B cell (primary cell): ENCODE results near the gene TSPOAP1. TPM values are rescaled to one million over a fixed set of nuclear protein-coding genes. Genes with fewer than 3 reads are reported as not detected.

Source experiments
- ATAC-seq: fragments of 200-7000 bp; cut with Tn5 transposase; one replicate; pipeline ENCODE4 v1.10.0; 2021; ENCODE audit warnings: low read depth, mild to moderate bottlenecking, moderate number of reproducible peaks, moderate library complexity
- CTCF ChIA-PET: fragments of 350-600 bp; sonication (Branson Sonifier 250); formaldehyde crosslinking; loops from one replicate; lab custom pipeline; 2021; ENCODE audit warnings: antibody characterized with exemption, inconsistent platforms; lab: Charles Lee
- POLR2A ChIA-PET: fragments of 350-600 bp; sonication (Branson Sonifier 250); formaldehyde crosslinking; loops from one replicate; lab custom pipeline; 2021; ENCODE audit warnings: antibody characterized with exemption; lab: Charles Lee
- DNase-seq: peaks from one replicate; pipeline ENCODE4 v3.0.0; 2013
- H2AFZ ChIP-seq: 2 replicates; pipeline ENCODE4 v1.6.1; 2012; ENCODE audit warnings: mild to moderate bottlenecking, low read depth, low read length; ENCODE audit not compliant: insufficient read depth, poor library complexity, severe bottlenecking
- H3K27ac ChIP-seq, 2 donors: 1 replicate in 1 of 2; 2 replicates in 1 of 2; pipeline ENCODE4 v1.5.1; 2012 to 2013; ENCODE audit warnings: low read length in 2 of 2, mild to moderate bottlenecking in 2 of 2, moderate library complexity in 1 of 2
- H3K27me3 ChIP-seq, 4 experiments: fragments of 200-600 bp in 1 of 4; sonication (generic) in 1 of 4; replicated peaks in 1 of 4; 1 replicate in 2 of 4; 2 replicates in 2 of 4; pipeline versions ENCODE4 v1.6.1 to v1.7.0; 2013 to 2016; ENCODE audit warnings: low read length in 3 of 4, mild to moderate bottlenecking in 2 of 4, mixed read lengths in 1 of 4, moderate library complexity in 1 of 4; ENCODE audit not compliant: insufficient read depth in 4 of 4, control insufficient read depth in 3 of 4; ENCODE audit errors: control extremely low read depth in 1 of 4
- H3K36me3 ChIP-seq, 2 experiments: replicated peaks in 1 of 2; 1 replicate in 1 of 2; 2 replicates in 1 of 2; pipeline versions ENCODE4 v1.6.1 to v1.7.1; 2013; ENCODE audit warnings: low read length in 1 of 2; ENCODE audit not compliant: insufficient read depth in 2 of 2, control insufficient read depth in 1 of 2; ENCODE audit errors: control extremely low read depth in 1 of 2, extremely low read depth in 1 of 2
- H3K4me1 ChIP-seq, 2 donors: fragments of 200-600 bp in 1 of 2; sonication (generic) in 1 of 2; 1 replicate in 1 of 2; 2 replicates in 1 of 2; pipeline versions ENCODE4 v1.5.1 to v1.6.1; 2013 to 2017; ENCODE audit warnings: low read length in 2 of 2; ENCODE audit not compliant: control insufficient read depth in 2 of 2, insufficient read depth in 2 of 2
- H3K4me2 ChIP-seq: replicated peaks from 2 replicates; pipeline ENCODE3; 2012; ENCODE audit warnings: mild to moderate bottlenecking, low read depth, low read length; ENCODE audit not compliant: poor library complexity, severe bottlenecking
- H3K4me3 ChIP-seq, 5 experiments: fragments of 200-600 bp in 1 of 5; sonication (generic) in 1 of 5; 1 replicate in 3 of 5; 2 replicates in 2 of 5; pipeline versions ENCODE4 v1.5.1 to v1.7.0; 2011 to 2016; ENCODE audit warnings: low read length in 4 of 5, mild to moderate bottlenecking in 4 of 5, low read depth in 2 of 5, control low read depth in 1 of 5, moderate library complexity in 1 of 5; ENCODE audit not compliant: insufficient read depth in 1 of 5; ENCODE audit errors: control extremely low read depth in 1 of 5, extremely low read depth in 1 of 5
- H3K79me2 ChIP-seq: fragments of 200-600 bp; sonication (generic); one replicate; pipeline ENCODE4 v1.6.0; 2016; ENCODE audit warnings: low read length; ENCODE audit not compliant: control insufficient read depth, insufficient read depth
- H3K9ac ChIP-seq: fragments of 200-600 bp; sonication (generic); 2 replicates; pipeline ENCODE4 v1.6.1; 2017; ENCODE audit warnings: mild to moderate bottlenecking, low read length, moderate library complexity
- H3K9me3 ChIP-seq, 3 donors: one replicate each; pipeline versions ENCODE4 v1.6.1 to v1.7.1; 2013; ENCODE audit warnings: low read length in 2 of 3; ENCODE audit not compliant: control insufficient read depth in 2 of 3, insufficient read depth in 1 of 3; ENCODE audit errors: control extremely low read depth in 1 of 3
- H4K20me1 ChIP-seq: 2 replicates; pipeline ENCODE4 v1.6.0; 2012; ENCODE audit warnings: mild to moderate bottlenecking, low read length; ENCODE audit not compliant: insufficient read depth, control insufficient read depth, poor library complexity, severe bottlenecking
- H3K27ac Mint-ChIP-seq: one replicate; pipeline ENCODE4 v1.8.0; 2021; ENCODE audit warnings: mixed read lengths
- H3K27me3 Mint-ChIP-seq: one replicate; pipeline ENCODE4 v1.8.0; 2021; ENCODE audit warnings: mixed read lengths
- H3K4me1 Mint-ChIP-seq: one replicate; pipeline ENCODE4 v1.8.0; 2021; ENCODE audit warnings: mixed read lengths
- H3K4me3 Mint-ChIP-seq: one replicate; pipeline ENCODE4 v1.8.0; 2021; ENCODE audit warnings: mixed read lengths
- H3K9me3 Mint-ChIP-seq: one replicate; pipeline ENCODE4 v1.8.0; 2022; ENCODE audit warnings: mixed read lengths; ENCODE audit not compliant: insufficient read depth
- EZH2 ChIP-seq: IDR thresholded peaks from 2 replicates; pipeline ENCODE4 v1.6.1; 2012; ENCODE audit warnings: borderline replicate concordance, low read depth, mild to moderate bottlenecking, moderate library complexity, low read length; ENCODE audit not compliant: insufficient read depth, poor library complexity, severe bottlenecking
- WGBS: methylation state at CpG from one replicate; pipeline ENCODE4 v1.1.5; 2013; ENCODE audit warnings: missing lambda C conversion rate; ENCODE audit not compliant: insufficient coverage; 5-methylcytosine and 5-hydroxymethylcytosine counted together
- intact Hi-C: fragments of 100-400 bp; cut with micrococcal nuclease; formaldehyde crosslinking; loops from one replicate; pipeline ENCODE4 v1.10.0; 2022
- polyA plus RNA-seq: library from polyadenylated mRNA; depleted of rRNA; stranded (reverse); fragments of >200 nt; gene quantifications from 2 replicates; pipeline ENCODE4 v1.2.3, GENCODE V29; 2012
- total RNA-seq, 2 donors: library from RNA; stranded (reverse); fragments of 120-200 nt in 1 of 2; gene quantifications; 1 replicate in 1 of 2; 2 replicates in 1 of 2; pipeline versions ENCODE4 v1.2.3 to v1.2.4, GENCODE V29; 2013 to 2022
- TF ChIP-seq, protein P1 (sequence below): fragments of 200-600 bp; IDR thresholded peaks from one replicate; pipeline ENCODE4 v1.8.0; 2022; ENCODE audit warnings: antibody characterized with exemption, mild to moderate bottlenecking

The TSPOAP1 gene
- total and polyA plus RNA-seq, 2 donors (not counting 1 experiment from before 2014, with no cell fraction given), result 10.8 to 30.7 TPM

DNA sequence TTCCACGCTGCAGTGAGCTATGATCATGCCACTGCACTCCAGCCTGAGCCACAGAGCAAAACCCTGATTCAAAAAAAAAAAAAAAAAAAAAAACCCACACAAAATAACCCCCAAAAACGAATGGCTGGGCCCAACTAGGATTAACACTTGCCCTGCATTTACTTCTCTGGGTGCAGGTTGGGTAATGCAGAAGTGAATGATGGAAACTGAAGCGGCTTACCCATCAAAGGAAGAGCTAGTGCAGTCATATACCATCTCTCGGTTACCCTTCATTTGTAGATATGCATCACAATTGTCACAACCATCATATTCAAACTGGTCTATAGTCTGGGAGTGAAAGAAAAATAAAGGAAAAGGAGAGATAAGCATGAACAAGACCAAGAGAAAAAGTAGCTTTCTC lies 22.6 kb upstream of the TSPOAP1 start:
- H4K20me1 ChIP-seq, result peaks cover 43% of the 10 kb centered on the region
- intact Hi-C loops, result no loop called here
- no peak for TF ChIP-seq EZH2
- TF ChIP-seq, protein P1, sequence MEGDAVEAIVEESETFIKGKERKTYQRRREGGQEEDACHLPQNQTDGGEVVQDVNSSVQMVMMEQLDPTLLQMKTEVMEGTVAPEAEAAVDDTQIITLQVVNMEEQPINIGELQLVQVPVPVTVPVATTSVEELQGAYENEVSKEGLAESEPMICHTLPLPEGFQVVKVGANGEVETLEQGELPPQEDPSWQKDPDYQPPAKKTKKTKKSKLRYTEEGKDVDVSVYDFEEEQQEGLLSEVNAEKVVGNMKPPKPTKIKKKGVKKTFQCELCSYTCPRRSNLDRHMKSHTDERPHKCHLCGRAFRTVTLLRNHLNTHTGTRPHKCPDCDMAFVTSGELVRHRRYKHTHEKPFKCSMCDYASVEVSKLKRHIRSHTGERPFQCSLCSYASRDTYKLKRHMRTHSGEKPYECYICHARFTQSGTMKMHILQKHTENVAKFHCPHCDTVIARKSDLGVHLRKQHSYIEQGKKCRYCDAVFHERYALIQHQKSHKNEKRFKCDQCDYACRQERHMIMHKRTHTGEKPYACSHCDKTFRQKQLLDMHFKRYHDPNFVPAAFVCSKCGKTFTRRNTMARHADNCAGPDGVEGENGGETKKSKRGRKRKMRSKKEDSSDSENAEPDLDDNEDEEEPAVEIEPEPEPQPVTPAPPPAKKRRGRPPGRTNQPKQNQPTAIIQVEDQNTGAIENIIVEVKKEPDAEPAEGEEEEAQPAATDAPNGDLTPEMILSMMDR, result no peak

GRCh38 chr17:58348038-58348437 lies 19.4 kb upstream of the TSPOAP1 start:
- no peak for TF ChIP-seq EZH2
- H3K9me3 ChIP-seq, result no peaks in the 10 kb centered on the region
- no peak overlapping the region for H2AFZ ChIP-seq
- peaks cover 84% of the 10 kb centered on the region for H3K79me2 ChIP-seq
- no peak overlapping the region for H3K4me2 ChIP-seq
- no peak overlapping the region for H3K9ac ChIP-seq
- ChIA-PET POLR2A (interaction anchor here (0.6 to 13.3 kb wide), 2 partner anchors 18 to 137 kb away, joined by 4 to 663 read pairs; partner anchors contain the start of gene TSPOAP1), CTCF (interaction anchor here (1.0 to 13.7 kb wide), 5 partner anchors 11 to 70 kb away, joined by 4 to 587 read pairs (median 12); partner anchors contain the start of genes RNF43 and TSPOAP1)
- H3K36me3 ChIP-seq, result peaks cover 9 to 51% of the 10 kb centered on the region in 2 experiments
- DNase-seq, result no peak
- peak overlapping the region in 1 of 2 donors; percentile 99 for H3K27ac ChIP-seq
- H3K4me3 ChIP-seq, result no peak overlapping the region
- Mint-ChIP-seq H3K27me3 (no peaks in the 10 kb centered on the region), H3K27ac (peak overlapping the region; percentile 81), H3K9me3 (no peaks in the 10 kb centered on the region), H3K4me1 (peaks cover 75% of the 10 kb centered on the region), H3K4me3 (no peak overlapping the region)
- intact Hi-C loops, result no loop called here
- WGBS, result no CpG with 5 or more reads among the region's 1 CpG
- no peaks in the 10 kb centered on the region for H3K27me3 ChIP-seq
- peaks cover 45 to 51% of the 10 kb centered on the region in 2 donors for H3K4me1 ChIP-seq
- H4K20me1 ChIP-seq, result peaks cover 47% of the 10 kb centered on the region
- ATAC-seq, result no peak

More for the DNA sequence above, 22.6 kb upstream of the TSPOAP1 start:
- H3K27ac Mint-ChIP-seq, result peak overlapping the region; percentile 99
- no CpG with 5 or more reads among the region's 4 CpGs for WGBS
- Histone ChIP-seq H3K9me3 (no peaks in the 10 kb centered on the region), H3K27me3 (no peaks in the 10 kb centered on the region), H3K9ac (peak overlapping the region; percentile 94), H3K4me2 (peak overlapping the region; percentile 93), H3K4me3 (peak overlapping the region; percentile 79 to 99 (median 91)), H2AFZ (no peak overlapping the region), H3K79me2 (peaks cover 64% of the 10 kb centered on the region), H3K4me1 (peaks cover 23 to 31% of the 10 kb centered on the region in 2 donors), H3K36me3 (peaks cover 9 to 37% of the 10 kb centered on the region in 2 experiments), H3K27ac (peak overlapping the region in 1 of 2 donors; percentile 95)
- peak overlapping the region; percentile 100 for H3K4me3 Mint-ChIP-seq
- peaks cover 54% of the 10 kb centered on the region for H3K4me1 Mint-ChIP-seq
- ChIA-PET POLR2A (interaction anchor here (1.5 to 8.4 kb wide), 6 partner anchors 8 to 34 kb away, joined by 6 to 193 read pairs (median 22); partner anchors contain the start of gene TSPOAP1), CTCF (interaction anchor here (1.6 to 9.4 kb wide), 8 partner anchors 8 to 137 kb away, joined by 5 to 111 read pairs (median 24); partner anchors contain the start of genes HSF5, RNF43 and TSPOAP1)
- no peaks in the 10 kb centered on the region for H3K27me3 Mint-ChIP-seq
- ATAC-seq (no peak), DNase-seq (no peak)
- no peaks in the 10 kb centered on the region for H3K9me3 Mint-ChIP-seq
